T-helper 2 cell treated with Interferon-gamma antibody and Interleukin-4, amounts not matched to agents 100 ng/mL and 5 ng/mL, for 36 hours (primary cell): ENCODE measurements around the gene FERMT2. TPM values are rescaled to one million over a fixed set of nuclear protein-coding genes. Genes with fewer than 3 reads are reported as not detected.

Experiments
- intact Hi-C: fragments of 100-400 bp; cut with micrococcal nuclease; formaldehyde crosslinking; loops from one replicate; pipeline ENCODE4 v1.15.1; 2023
- total RNA-seq: library from RNA; stranded (reverse); gene quantifications from 2 replicates; pipeline ENCODE4 v1.2.3, GENCODE V29; 2022

FERMT2 gene
- total RNA-seq = 0.59 and 1.3 TPM in 2 replicates

- intact Hi-C loops = no loop called here
Measured at GRCh38 chr14:52950898-52951680, at the start of gene FERMT2. FERMT2 (minus strand) TSS chr14:52951050; CDS start chr14:52950568, 482 bp downstream.

GRCh38 chr14:52998376-52999015 is 47.6 kb upstream of the FERMT2 start:
- intact Hi-C loops = no loop called here

GRCh38 chr14:52996493-52996892 is 45.6 kb upstream of the FERMT2 start:
- intact Hi-C loops = no loop called here

- intact Hi-C loops = no loop called here
Measured at GRCh38 chr14:52995998-52996397, 45.1 kb upstream of the FERMT2 start.

- intact Hi-C loops = no loop called here
Measured at GRCh38 chr14:52992236-52992870, 41.5 kb upstream of the FERMT2 start.

- intact Hi-C loops = no loop called here
Measured at GRCh38 chr14:52988139-52988538, 37.3 kb upstream of the FERMT2 start.

GRCh38 chr14:52987514-52987913 is 36.7 kb upstream of the FERMT2 start:
- intact Hi-C loops = no loop called here

- intact Hi-C loops = no loop called here
Measured at GRCh38 chr14:52987042-52987441, 36.2 kb upstream of the FERMT2 start.

- intact Hi-C loops = no loop called here
Measured at GRCh38 chr14:52977798-52978197, 26.9 kb upstream of the FERMT2 start.

GRCh38 chr14:52974406-52974805 is 23.6 kb upstream of the FERMT2 start:
- intact Hi-C loops = no loop called here

GRCh38 chr14:52961060-52961639 is 10.3 kb upstream of the FERMT2 start:
- intact Hi-C loops = loop anchor here (1.0 to 10.0 kb wide), 2 partner anchors 94 to 138 kb away; no protein-coding TSS in a partner anchor

- intact Hi-C loops = loop anchor here (1.0 to 10.0 kb wide), 2 partner anchors 94 to 137 kb away; no protein-coding TSS in a partner anchor
Measured at GRCh38 chr14:52960627-52961026, 9.8 kb upstream of the FERMT2 start.

- intact Hi-C loops = no loop called here
Measured at GRCh38 chr14:52954346-52955214, 3.7 kb upstream of the FERMT2 start.

GRCh38 chr14:52951681-52952554 is 1.1 kb upstream of the FERMT2 start:
- intact Hi-C loops = no loop called here

GRCh38 chr14:52950410-52950897 is 396 bp downstream of the FERMT2 start:
- intact Hi-C loops = no loop called here

GRCh38 chr14:52949711-52950409 is 990 bp downstream of the FERMT2 start:
- intact Hi-C loops = loop anchor here (2.0 kb wide), 1 partner anchor 31 kb away; no protein-coding TSS in a partner anchor

- intact Hi-C loops = loop anchor here (2.0 kb wide), 1 partner anchor 30 kb away; no protein-coding TSS in a partner anchor
Measured at GRCh38 chr14:52949249-52949648, 1.6 kb downstream of the FERMT2 start.

- intact Hi-C loops = loop anchor here (2.0 kb wide), 1 partner anchor 30 kb away; no protein-coding TSS in a partner anchor
Measured at GRCh38 chr14:52948836-52949235, 2.0 kb downstream of the FERMT2 start.

GRCh38 chr14:52948039-52948438 is 2.8 kb downstream of the FERMT2 start:
- intact Hi-C loops = loop anchor here (2.0 kb wide), 1 partner anchor 29 kb away; no protein-coding TSS in a partner anchor
